ENCODE data around the gene CPNE2. TPM values are rescaled to one million over a fixed set of nuclear protein-coding genes. Genes with fewer than 3 reads are reported as not detected.
"Not testable (repeated sequence)": the region's sequence is repeated elsewhere in the genome, so short reads cannot be mapped to it uniquely, and the experiment has no call there.

The CPNE2 gene
- total RNA-seq, 4 donors from 2014 or later, result 41.6 to 154 (median 84.2) TPM

DNA sequence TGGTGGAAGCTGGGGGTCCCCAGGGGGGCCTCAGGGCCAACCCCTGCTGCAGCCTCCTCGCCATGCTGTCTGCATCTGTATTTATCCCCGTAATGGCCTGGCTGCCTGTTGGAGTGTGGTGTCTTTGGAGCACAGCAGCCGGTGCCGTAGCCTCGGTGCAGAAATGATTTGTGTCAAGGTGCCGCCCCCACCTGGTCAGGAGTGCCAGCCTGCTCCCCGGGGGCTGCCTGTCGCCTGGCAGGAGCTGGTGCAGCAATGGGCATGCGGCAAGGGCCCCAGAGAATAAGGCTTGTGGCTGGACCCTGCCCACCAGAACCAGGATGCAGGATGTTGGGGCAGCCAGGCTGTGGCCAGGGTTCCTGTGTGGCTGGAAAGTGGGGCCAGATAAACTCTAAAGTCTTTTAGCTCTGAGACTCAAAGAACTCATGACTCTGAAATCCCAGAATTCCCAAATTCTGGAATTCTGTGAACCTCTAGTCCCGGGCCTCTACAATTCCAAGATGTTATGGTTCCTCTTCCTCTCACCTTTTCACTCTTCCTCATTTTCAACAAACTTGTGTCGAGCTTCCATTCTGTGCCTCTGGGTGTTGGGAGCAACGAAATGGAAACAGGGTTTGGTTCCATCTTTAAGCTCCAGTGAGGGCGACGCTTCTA lies 5.9 kb downstream of the CPNE2 start:
- intact Hi-C loops (cut with DNase I; ENCODE audit: low total_unique reads), result no loop called here
- no peak overlapping the region for H3K4me3 ChIP-seq
- 80 to 91% methylated on average over 5 to 14 of the region's 14 CpGs for WGBS, 2 donors (ENCODE audit: low coverage in 1 of 2)
- TF ChIP-seq EP300 (IDR thresholded peaks at IDR 0.05; ENCODE audit: low read depth), result no peak
- TF ChIP-seq, protein P1, sequence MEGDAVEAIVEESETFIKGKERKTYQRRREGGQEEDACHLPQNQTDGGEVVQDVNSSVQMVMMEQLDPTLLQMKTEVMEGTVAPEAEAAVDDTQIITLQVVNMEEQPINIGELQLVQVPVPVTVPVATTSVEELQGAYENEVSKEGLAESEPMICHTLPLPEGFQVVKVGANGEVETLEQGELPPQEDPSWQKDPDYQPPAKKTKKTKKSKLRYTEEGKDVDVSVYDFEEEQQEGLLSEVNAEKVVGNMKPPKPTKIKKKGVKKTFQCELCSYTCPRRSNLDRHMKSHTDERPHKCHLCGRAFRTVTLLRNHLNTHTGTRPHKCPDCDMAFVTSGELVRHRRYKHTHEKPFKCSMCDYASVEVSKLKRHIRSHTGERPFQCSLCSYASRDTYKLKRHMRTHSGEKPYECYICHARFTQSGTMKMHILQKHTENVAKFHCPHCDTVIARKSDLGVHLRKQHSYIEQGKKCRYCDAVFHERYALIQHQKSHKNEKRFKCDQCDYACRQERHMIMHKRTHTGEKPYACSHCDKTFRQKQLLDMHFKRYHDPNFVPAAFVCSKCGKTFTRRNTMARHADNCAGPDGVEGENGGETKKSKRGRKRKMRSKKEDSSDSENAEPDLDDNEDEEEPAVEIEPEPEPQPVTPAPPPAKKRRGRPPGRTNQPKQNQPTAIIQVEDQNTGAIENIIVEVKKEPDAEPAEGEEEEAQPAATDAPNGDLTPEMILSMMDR (IDR thresholded peaks at IDR 0.05), result no peak
- TF ChIP-seq POLR2AphosphoS5 (IDR thresholded peaks at IDR 0.05), result no peak
- no peak for TF ChIP-seq POLR2A (IDR thresholded peaks at IDR 0.05)
- H3K4me1 ChIP-seq, result peaks cover 6 to 21% (median 11%) of the 10 kb centered on the region in 4 donors
- in situ Hi-C loops (cut with MboI; ENCODE audit: low pct_ligation_motif_present in 1 of 4, low pct_unique_long_range_greater_than_20kb in 1 of 4, low sequenced_read_pairs in 3 of 4), result loop anchor here in 2 of 4 donors (25.0 kb wide), 1 partner anchor 314 kb away; the partner anchor contains the start of gene CCL17 (in 2 of the 2)
- no peak for DNase-seq
- H3K27ac ChIP-seq, result no peak overlapping the region
- no peaks in the 10 kb centered on the region for H3K9me3 ChIP-seq
- no peaks in the 10 kb centered on the region for H3K27me3 ChIP-seq
- no peaks in the 10 kb centered on the region for H3K36me3 ChIP-seq

DNA sequence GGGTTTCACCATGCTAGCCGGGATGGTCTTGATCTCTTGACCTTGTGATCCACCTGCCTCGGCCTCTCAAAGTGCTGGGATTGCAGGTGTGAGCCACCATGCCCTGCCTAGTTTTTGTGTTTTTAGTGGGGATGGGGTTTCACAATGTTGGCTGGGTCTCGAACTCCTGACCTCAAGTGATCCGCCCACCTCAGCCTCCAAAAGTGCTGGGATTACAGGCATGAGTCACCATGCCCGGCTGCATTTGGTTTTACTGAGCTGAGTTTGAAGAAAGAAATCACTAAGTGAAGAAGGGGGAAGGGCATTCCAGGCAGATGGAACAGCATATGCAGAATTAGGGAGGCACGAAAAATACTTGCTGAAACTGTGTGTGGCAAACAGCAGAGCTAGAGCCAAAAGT lies 7.6 kb downstream of the CPNE2 start:
- H3K9me3 ChIP-seq; H3K36me3 ChIP-seq; DNase-seq; H3K27ac ChIP-seq; H3K27me3 ChIP-seq; H3K4me3 ChIP-seq; intact Hi-C loops (cut with DNase I; ENCODE audit: low total_unique reads); H3K4me1 ChIP-seq: not testable (repeated sequence)
- WGBS, 2 donors (ENCODE audit: low coverage in 1 of 2), result 55 to 76% methylated on average over 4 to 6 of the region's 6 CpGs
- in situ Hi-C loops (cut with MboI; ENCODE audit: low pct_ligation_motif_present in 1 of 4, low pct_unique_long_range_greater_than_20kb in 1 of 4, low sequenced_read_pairs in 3 of 4), result loop anchor here in 2 of 4 donors (25.0 kb wide), 1 partner anchor 312 kb away; the partner anchor contains the start of gene CCL17 (in 2 of the 2)

DNA sequence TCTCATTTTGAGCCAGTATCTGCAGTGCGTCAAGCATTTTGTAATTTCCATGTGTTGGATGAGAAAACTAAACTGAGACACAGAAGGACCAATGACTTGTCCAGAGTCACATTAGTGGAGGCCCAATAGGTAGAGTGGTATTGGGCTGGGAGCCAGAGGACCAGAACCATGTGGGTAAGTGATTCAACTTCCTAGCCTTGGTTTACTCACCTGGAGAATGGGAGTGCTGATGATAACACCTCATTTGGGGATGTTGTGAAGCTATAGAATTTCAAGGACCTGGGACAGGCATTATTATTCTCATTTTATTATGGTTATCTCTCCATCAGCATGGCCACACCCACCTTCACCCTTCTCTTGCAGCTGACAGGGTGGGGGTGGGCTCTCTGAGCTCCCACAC lies 8.1 kb downstream of the CPNE2 start:
- H3K36me3 ChIP-seq, result no peaks in the 10 kb centered on the region
- H3K4me1 ChIP-seq, result peaks cover 0 to 6% (median 0%) of the 10 kb centered on the region in 4 donors
- H3K27me3 ChIP-seq, result no peaks in the 10 kb centered on the region
- 84 to 86% methylated on average over 1 of the region's 1 CpG for WGBS, 2 donors (ENCODE audit: low coverage in 1 of 2)
- in situ Hi-C loops (cut with MboI; ENCODE audit: low pct_ligation_motif_present in 1 of 4, low pct_unique_long_range_greater_than_20kb in 1 of 4, low sequenced_read_pairs in 3 of 4) (no loop called here), intact Hi-C loops (cut with DNase I; ENCODE audit: low total_unique reads) (no loop called here)
- TF ChIP-seq, protein P1 (IDR thresholded peaks at IDR 0.05), result no peak
- TF ChIP-seq POLR2A (IDR thresholded peaks at IDR 0.05) (no peak), EP300 (IDR thresholded peaks at IDR 0.05; ENCODE audit: low read depth) (no peak), POLR2AphosphoS5 (IDR thresholded peaks at IDR 0.05) (no peak)
- H3K27ac ChIP-seq, result no peak overlapping the region
- H3K4me3 ChIP-seq, result no peak overlapping the region
- no peaks in the 10 kb centered on the region for H3K9me3 ChIP-seq
- DNase-seq, result no peak

DNA sequence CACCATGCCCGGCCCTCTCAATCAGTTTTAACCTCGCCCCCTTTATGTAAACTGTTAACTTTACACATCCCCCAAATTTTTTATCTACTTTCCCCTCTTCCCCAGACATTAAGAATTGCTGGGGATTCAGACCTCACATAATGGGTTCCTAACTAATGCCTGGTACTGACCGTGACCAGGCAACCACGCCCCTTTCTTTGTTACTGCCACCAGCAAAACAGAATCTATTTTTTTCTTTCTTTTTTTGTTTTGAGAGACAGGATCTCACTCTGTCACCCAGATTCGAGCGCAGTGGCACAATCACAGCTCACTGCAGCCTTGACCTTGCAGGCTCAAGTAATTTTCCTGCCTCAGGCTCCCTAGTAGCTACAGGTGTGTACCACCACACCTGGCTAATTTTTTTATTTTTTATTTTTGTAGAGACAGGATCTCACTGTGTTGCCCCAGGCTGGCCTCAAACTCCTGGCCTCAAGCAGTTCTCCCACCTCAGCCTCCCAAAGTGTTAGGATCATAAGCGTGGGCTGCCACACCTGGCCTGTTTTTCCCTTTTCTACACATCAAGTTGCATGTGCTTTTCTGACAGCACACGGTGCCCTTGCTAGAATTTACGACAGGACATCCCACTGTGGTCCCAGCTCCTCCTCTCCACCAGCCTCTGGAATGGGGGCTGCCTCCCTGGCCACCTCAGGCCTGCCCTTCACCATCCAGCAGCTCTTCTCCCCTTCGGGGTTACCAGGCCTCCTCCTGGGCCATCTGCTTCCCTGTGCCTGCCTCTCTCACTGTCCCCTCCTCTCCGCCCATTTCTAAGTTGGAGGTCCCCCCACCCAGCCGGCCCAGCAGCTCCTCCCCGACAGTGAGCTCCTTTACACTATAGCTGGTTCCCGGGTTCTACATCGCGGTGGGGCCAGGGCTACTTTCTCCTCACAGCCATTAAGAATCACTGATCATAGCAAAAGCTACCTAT lies 10.8 kb downstream of the CPNE2 start:
- Histone ChIP-seq H3K27me3 (no peaks in the 10 kb centered on the region), H3K9me3 (no peaks in the 10 kb centered on the region), H3K4me3 (no peak overlapping the region), H3K27ac (no peak overlapping the region), H3K36me3 (no peaks in the 10 kb centered on the region), H3K4me1 (peaks cover 0 to 11% (median 2%) of the 10 kb centered on the region in 4 donors)
- intact Hi-C loops (cut with DNase I; ENCODE audit: low total_unique reads), result no loop called here
- TF ChIP-seq EP300 (IDR thresholded peaks at IDR 0.05; ENCODE audit: low read depth) (no peak), POLR2A (IDR thresholded peaks at IDR 0.05) (no peak), POLR2AphosphoS5 (IDR thresholded peaks at IDR 0.05) (no peak)
- TF ChIP-seq, protein P1 (IDR thresholded peaks at IDR 0.05), result no peak
- DNase-seq, result no peak
- WGBS, 2 donors (ENCODE audit: low coverage in 1 of 2), result 79 to 85% methylated on average over 8 to 16 of the region's 16 CpGs
- in situ Hi-C loops (cut with MboI; ENCODE audit: low pct_ligation_motif_present in 1 of 4, low pct_unique_long_range_greater_than_20kb in 1 of 4, low sequenced_read_pairs in 3 of 4), result no loop called here
